PC-9 (cell line): ENCODE measurements around the gene UNC13A.

ENCODE experiments used
- EZH2 ChIP-seq: fragments of 200-600 bp; sonication (generic); IDR thresholded peaks from 2 replicates; pipeline ENCODE4 v1.8.0; 2017; ENCODE audit warnings: antibody characterized with exemption, low read depth
- TF ChIP-seq, protein P1 (sequence below): fragments of 200-600 bp; sonication (generic); conservative IDR thresholded peaks from 2 replicates; pipeline ENCODE4 v1.6.1; 2017; ENCODE audit warnings: mixed run types, antibody characterized with exemption, mild to moderate bottlenecking, moderate library complexity

DNA sequence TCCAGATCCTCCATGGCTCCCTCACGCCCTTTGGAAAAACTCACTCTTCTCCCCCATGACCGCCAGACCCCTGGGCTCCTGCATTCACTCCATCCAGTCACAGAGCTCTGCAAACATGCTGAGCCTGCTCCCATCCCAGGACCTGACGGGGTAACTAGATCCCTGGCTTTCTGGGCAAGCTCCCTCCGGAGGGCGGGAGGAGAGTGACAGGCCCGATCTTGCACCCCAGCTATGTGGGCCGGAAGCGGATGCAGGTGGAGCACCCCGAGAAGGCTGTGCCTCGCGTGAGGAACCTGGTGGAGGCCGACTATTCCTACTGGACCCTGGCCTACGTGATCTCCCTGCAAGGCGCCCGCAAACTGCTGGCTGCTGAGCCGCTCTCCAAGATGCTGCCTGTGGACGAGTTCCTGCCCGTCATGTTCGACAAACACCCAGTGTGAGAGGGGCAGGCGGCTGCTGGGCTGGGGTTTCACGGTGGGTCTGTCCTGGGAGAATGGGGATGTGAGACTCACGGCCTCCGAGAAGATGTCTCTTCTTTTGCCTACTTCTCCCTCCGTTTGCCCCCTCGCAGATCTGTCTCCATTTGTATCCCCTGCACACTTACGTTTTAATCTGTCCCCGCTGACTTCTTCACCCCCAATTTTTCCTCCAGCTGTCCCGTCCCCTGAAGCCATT, 107.5 kb downstream of the UNC13A start:
- no peak for TF ChIP-seq EZH2
- TF ChIP-seq, protein P1, sequence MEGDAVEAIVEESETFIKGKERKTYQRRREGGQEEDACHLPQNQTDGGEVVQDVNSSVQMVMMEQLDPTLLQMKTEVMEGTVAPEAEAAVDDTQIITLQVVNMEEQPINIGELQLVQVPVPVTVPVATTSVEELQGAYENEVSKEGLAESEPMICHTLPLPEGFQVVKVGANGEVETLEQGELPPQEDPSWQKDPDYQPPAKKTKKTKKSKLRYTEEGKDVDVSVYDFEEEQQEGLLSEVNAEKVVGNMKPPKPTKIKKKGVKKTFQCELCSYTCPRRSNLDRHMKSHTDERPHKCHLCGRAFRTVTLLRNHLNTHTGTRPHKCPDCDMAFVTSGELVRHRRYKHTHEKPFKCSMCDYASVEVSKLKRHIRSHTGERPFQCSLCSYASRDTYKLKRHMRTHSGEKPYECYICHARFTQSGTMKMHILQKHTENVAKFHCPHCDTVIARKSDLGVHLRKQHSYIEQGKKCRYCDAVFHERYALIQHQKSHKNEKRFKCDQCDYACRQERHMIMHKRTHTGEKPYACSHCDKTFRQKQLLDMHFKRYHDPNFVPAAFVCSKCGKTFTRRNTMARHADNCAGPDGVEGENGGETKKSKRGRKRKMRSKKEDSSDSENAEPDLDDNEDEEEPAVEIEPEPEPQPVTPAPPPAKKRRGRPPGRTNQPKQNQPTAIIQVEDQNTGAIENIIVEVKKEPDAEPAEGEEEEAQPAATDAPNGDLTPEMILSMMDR: no peak; the same call in 1 of the 2 replicates
